ENCODE data around the gene LPAR5.

Gene LPAR5

DNA sequence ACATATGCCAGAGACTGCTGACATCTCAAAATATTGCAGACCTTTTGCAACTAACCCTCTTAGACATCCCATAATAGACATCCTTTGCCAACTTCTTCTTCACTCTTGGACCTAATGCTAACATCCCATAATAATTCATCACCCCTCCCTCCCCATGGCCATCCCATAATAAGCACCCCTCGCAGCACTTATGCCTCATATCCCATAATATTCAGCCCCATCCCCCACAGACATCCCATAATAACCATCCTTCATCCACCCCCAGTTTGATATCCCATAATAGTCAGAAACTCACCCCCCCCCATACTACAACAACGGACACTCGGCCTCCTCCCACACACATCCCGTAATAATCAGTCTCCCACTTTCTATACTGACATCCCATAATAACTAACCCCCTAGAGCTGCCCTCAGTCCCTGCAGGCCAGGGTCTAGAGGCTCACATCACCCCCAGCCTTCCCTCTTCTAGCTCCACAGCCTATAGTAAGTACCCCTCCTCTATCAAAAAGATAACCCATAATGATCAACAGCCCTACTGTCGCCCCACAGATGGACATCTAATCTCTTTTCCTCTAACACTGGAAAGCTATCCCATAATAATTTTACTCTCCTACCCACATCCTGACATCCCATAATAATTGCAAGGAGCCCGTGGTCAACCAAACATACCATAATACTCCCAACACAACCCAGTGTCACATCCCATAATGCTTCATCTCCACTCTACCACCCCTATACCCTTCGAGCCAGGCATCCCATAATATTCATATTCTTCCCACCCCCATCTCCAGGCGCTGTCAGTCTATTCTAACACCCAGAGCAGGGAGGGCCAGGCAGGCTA lies 27.8 kb downstream of the LPAR5 start (continued):
- TF ChIP-seq, protein P1, sequence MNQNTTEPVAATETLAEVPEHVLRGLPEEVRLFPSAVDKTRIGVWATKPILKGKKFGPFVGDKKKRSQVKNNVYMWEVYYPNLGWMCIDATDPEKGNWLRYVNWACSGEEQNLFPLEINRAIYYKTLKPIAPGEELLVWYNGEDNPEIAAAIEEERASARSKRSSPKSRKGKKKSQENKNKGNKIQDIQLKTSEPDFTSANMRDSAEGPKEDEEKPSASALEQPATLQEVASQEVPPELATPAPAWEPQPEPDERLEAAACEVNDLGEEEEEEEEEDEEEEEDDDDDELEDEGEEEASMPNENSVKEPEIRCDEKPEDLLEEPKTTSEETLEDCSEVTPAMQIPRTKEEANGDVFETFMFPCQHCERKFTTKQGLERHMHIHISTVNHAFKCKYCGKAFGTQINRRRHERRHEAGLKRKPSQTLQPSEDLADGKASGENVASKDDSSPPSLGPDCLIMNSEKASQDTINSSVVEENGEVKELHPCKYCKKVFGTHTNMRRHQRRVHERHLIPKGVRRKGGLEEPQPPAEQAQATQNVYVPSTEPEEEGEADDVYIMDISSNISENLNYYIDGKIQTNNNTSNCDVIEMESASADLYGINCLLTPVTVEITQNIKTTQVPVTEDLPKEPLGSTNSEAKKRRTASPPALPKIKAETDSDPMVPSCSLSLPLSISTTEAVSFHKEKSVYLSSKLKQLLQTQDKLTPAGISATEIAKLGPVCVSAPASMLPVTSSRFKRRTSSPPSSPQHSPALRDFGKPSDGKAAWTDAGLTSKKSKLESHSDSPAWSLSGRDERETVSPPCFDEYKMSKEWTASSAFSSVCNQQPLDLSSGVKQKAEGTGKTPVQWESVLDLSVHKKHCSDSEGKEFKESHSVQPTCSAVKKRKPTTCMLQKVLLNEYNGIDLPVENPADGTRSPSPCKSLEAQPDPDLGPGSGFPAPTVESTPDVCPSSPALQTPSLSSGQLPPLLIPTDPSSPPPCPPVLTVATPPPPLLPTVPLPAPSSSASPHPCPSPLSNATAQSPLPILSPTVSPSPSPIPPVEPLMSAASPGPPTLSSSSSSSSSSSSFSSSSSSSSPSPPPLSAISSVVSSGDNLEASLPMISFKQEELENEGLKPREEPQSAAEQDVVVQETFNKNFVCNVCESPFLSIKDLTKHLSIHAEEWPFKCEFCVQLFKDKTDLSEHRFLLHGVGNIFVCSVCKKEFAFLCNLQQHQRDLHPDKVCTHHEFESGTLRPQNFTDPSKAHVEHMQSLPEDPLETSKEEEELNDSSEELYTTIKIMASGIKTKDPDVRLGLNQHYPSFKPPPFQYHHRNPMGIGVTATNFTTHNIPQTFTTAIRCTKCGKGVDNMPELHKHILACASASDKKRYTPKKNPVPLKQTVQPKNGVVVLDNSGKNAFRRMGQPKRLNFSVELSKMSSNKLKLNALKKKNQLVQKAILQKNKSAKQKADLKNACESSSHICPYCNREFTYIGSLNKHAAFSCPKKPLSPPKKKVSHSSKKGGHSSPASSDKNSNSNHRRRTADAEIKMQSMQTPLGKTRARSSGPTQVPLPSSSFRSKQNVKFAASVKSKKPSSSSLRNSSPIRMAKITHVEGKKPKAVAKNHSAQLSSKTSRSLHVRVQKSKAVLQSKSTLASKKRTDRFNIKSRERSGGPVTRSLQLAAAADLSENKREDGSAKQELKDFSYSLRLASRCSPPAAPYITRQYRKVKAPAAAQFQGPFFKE (tag by site-specific recombination; IDR thresholded peaks at IDR 0.05; ENCODE audit: borderline replicate concordance): no peak
- TF ChIP-seq KLF16 (tag by site-specific recombination; IDR thresholded peaks at IDR 0.05) (no peak), ZFP3 (tag by site-specific recombination; IDR thresholded peaks at IDR 0.05; ENCODE audit: low read depth) (no peak), ZNF423 (tag by site-specific recombination; IDR thresholded peaks at IDR 0.05) (no peak), ZNF629 (tag by site-specific recombination; IDR thresholded peaks at IDR 0.05) (peak; percentile 90), BCL11B (tag by site-specific recombination; IDR thresholded peaks at IDR 0.05; ENCODE audit: low read depth) (peak; percentile 58; the same call in 1 of the 2 replicates), ZNF776 (tag by site-specific recombination; IDR thresholded peaks at IDR 0.05; ENCODE audit: borderline replicate concordance) (no peak), ZNF596 (tag by site-specific recombination; IDR thresholded peaks at IDR 0.05) (no peak), ZNF544 (tag by site-specific recombination; IDR thresholded peaks at IDR 0.05) (no peak), ZNF140 (tag by site-specific recombination; IDR thresholded peaks at IDR 0.05) (no peak), ZNF404 (tag by site-specific recombination; IDR thresholded peaks at IDR 0.05) (no peak), SALL2 (tag by site-specific recombination; IDR thresholded peaks at IDR 0.05; ENCODE audit: borderline replicate concordance) (0 out of 2 replicates have a peak, but pooled peaks have one; percentile 15), GLI4 (tag by site-specific recombination; IDR thresholded peaks at IDR 0.05) (peak; percentile 82), OVOL3 (tag by site-specific recombination; IDR thresholded peaks at IDR 0.05) (peak; percentile 63; the same call in 1 of the 2 replicates), WT1 (tag by site-specific recombination; IDR thresholded peaks at IDR 0.05) (peak; percentile 66), OSR2 (tag by site-specific recombination; IDR thresholded peaks at IDR 0.05) (no peak; the same call in 1 of the 2 replicates), ZBTB21 (tag by site-specific recombination; IDR thresholded peaks at IDR 0.05) (peak; percentile 78; the same call in 1 of the 2 replicates)
- TF ChIP-seq, protein P2, sequence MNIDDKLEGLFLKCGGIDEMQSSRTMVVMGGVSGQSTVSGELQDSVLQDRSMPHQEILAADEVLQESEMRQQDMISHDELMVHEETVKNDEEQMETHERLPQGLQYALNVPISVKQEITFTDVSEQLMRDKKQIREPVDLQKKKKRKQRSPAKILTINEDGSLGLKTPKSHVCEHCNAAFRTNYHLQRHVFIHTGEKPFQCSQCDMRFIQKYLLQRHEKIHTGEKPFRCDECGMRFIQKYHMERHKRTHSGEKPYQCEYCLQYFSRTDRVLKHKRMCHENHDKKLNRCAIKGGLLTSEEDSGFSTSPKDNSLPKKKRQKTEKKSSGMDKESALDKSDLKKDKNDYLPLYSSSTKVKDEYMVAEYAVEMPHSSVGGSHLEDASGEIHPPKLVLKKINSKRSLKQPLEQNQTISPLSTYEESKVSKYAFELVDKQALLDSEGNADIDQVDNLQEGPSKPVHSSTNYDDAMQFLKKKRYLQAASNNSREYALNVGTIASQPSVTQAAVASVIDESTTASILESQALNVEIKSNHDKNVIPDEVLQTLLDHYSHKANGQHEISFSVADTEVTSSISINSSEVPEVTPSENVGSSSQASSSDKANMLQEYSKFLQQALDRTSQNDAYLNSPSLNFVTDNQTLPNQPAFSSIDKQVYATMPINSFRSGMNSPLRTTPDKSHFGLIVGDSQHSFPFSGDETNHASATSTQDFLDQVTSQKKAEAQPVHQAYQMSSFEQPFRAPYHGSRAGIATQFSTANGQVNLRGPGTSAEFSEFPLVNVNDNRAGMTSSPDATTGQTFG (tag by site-specific recombination; IDR thresholded peaks at IDR 0.05; ENCODE audit: borderline replicate concordance): 0 out of 2 replicates have a peak, but pooled peaks have one; percentile 71
- TF ChIP-seq, protein P3, sequence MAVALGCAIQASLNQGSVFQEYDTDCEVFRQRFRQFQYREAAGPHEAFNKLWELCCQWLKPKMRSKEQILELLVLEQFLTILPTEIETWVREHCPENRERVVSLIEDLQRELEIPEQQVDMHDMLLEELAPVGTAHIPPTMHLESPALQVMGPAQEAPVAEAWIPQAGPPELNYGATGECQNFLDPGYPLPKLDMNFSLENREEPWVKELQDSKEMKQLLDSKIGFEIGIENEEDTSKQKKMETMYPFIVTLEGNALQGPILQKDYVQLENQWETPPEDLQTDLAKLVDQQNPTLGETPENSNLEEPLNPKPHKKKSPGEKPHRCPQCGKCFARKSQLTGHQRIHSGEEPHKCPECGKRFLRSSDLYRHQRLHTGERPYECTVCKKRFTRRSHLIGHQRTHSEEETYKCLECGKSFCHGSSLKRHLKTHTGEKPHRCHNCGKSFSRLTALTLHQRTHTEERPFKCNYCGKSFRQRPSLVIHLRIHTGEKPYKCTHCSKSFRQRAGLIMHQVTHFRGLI (tag by site-specific recombination; IDR thresholded peaks at IDR 0.05): peak; percentile 22; the same call in 1 of the 2 replicates
- TF ChIP-seq, protein P4, sequence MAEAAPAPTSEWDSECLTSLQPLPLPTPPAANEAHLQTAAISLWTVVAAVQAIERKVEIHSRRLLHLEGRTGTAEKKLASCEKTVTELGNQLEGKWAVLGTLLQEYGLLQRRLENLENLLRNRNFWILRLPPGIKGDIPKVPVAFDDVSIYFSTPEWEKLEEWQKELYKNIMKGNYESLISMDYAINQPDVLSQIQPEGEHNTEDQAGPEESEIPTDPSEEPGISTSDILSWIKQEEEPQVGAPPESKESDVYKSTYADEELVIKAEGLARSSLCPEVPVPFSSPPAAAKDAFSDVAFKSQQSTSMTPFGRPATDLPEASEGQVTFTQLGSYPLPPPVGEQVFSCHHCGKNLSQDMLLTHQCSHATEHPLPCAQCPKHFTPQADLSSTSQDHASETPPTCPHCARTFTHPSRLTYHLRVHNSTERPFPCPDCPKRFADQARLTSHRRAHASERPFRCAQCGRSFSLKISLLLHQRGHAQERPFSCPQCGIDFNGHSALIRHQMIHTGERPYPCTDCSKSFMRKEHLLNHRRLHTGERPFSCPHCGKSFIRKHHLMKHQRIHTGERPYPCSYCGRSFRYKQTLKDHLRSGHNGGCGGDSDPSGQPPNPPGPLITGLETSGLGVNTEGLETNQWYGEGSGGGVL (tag by site-specific recombination; IDR thresholded peaks at IDR 0.05): peak; percentile 89
- TF ChIP-seq, protein P5, sequence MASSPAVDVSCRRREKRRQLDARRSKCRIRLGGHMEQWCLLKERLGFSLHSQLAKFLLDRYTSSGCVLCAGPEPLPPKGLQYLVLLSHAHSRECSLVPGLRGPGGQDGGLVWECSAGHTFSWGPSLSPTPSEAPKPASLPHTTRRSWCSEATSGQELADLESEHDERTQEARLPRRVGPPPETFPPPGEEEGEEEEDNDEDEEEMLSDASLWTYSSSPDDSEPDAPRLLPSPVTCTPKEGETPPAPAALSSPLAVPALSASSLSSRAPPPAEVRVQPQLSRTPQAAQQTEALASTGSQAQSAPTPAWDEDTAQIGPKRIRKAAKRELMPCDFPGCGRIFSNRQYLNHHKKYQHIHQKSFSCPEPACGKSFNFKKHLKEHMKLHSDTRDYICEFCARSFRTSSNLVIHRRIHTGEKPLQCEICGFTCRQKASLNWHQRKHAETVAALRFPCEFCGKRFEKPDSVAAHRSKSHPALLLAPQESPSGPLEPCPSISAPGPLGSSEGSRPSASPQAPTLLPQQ (tag by site-specific recombination; IDR thresholded peaks at IDR 0.05): 0 out of 2 replicates have a peak, but pooled peaks have one; percentile 12
- TF ChIP-seq, protein P6, sequence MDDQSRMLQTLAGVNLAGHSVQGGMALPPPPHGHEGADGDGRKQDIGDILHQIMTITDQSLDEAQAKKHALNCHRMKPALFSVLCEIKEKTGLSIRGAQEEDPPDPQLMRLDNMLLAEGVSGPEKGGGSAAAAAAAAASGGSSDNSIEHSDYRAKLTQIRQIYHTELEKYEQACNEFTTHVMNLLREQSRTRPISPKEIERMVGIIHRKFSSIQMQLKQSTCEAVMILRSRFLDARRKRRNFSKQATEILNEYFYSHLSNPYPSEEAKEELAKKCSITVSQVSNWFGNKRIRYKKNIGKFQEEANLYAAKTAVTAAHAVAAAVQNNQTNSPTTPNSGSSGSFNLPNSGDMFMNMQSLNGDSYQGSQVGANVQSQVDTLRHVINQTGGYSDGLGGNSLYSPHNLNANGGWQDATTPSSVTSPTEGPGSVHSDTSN (CRISPR knock-in tag; IDR thresholded peaks at IDR 0.05): no peak
